OCI-LY7 (cell line): Measurements from ENCODE around the gene CFAP61.

Experiments
- CTCF ChIP-seq: fragments of 200-600 bp; sonication (generic); conservative IDR thresholded peaks from 2 replicates; pipeline ENCODE4 v1.5.1; 2014; ENCODE audit warnings: mild to moderate bottlenecking, antibody characterized with exemption, low read length, moderate library complexity, mixed read lengths
- EZH2phosphoT487 ChIP-seq: fragments of 200-600 bp; sonication (generic); IDR thresholded peaks from 2 replicates; pipeline ENCODE4 v1.6.1; 2018; ENCODE audit warnings: low read depth, borderline replicate concordance, mild to moderate bottlenecking, mixed run types, antibody characterized with exemption, low read length, moderate library complexity, mixed read lengths

DNA sequence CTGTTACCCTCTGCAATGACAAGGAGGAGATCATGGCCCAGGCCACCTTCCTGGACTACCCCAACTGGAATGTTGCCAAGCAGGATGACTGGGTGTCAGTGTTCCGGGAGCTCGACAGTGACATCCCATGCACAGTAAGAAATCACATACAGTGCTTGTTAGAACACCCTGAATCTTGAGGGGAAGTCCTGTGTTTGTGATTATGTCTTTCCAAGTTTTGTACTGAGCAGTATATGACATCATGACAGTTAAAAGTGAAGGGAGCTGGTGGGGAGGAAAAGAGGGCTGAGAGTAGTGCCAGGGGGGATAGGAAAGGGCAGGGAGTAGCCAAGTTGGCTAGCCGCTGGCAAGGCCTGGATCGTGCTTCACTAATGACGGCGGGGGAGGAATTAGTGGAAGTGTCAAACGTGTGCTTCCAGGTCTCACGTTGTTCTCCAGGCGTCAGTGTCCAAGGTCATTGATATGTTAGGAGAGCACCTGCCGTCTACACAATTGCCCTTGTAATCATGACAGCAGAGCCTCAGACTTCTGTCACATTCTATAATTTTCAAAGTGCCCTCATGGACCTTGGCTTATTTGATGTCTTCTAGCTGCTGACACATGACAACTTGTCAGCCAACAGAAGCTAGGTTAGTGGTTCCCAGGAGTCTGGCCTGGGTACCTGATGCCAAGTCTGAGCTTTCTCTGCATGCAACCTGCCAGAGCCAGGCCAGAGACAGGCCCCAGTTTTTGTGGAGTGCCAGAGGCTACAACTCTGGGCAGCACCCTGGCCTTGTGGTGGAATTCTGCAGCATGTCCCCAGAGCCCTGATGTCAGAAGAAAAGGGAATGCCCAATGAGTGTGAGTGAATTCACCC is 18.8 kb downstream of the CFAP61 start:
- TF ChIP-seq CTCF = no peak
- no peak for TF ChIP-seq EZH2phosphoT487
